SU-DHL-6 (cell line): Measurements from ENCODE around the gene FAM170B.

Experiments
- H2AFZ ChIP-seq: fragments of 200-600 bp; sonication (generic); 2 replicates; pipeline ENCODE4 v1.6.1; 2014; ENCODE audit warnings: low read depth, mild to moderate bottlenecking, moderate library complexity, mixed read lengths, antibody characterized with exemption, low read length; ENCODE audit not compliant: severe bottlenecking
- H3F3A ChIP-seq: fragments of 200-600 bp; shearing (Covaris generic); 2 replicates; pipeline ENCODE4 v1.6.0; 2016; ENCODE audit warnings: antibody characterized with exemption, mild to moderate bottlenecking; ENCODE audit not compliant: insufficient read depth
- H3K27ac ChIP-seq: fragments of 200-600 bp; sonication (generic); 2 replicates; pipeline ENCODE4 v1.5.1; 2016; ENCODE audit warnings: low read depth, mild to moderate bottlenecking, low read length, moderate library complexity, mixed read lengths
- H3K27me3 ChIP-seq: fragments of 200-600 bp; sonication (generic), shearing (Covaris generic); 2 replicates; pipeline ENCODE4 v1.6.0; 2014; ENCODE audit warnings: mild to moderate bottlenecking, low read length
- H3K36me3 ChIP-seq: fragments of 200-600 bp; sonication (generic); 2 replicates; pipeline ENCODE4 v1.6.1; 2014; ENCODE audit warnings: mild to moderate bottlenecking, low read length, mixed read lengths
- H3K4me2 ChIP-seq: fragments of 300-600, 200-600 bp; shearing (Covaris generic), sonication (generic); 2 replicates; pipeline ENCODE4 v1.6.0; 2014; ENCODE audit warnings: low read length, low read depth, mild to moderate bottlenecking; ENCODE audit not compliant: poor library complexity, severe bottlenecking
- H3K4me3 ChIP-seq: fragments of 200-600 bp; sonication (generic); 2 replicates; pipeline ENCODE4 v1.5.1; 2014; ENCODE audit warnings: antibody characterized with exemption, low read length, mild to moderate bottlenecking, mixed read lengths; ENCODE audit not compliant: insufficient read depth, poor library complexity, severe bottlenecking
- H3K79me2 ChIP-seq: fragments of 200-600 bp; sonication (generic); 2 replicates; pipeline ENCODE4 v1.6.1; 2014; ENCODE audit warnings: mild to moderate bottlenecking, low read length, moderate library complexity; ENCODE audit not compliant: insufficient read depth
- H3K9ac ChIP-seq: fragments of 200-600 bp; sonication (generic); 2 replicates; pipeline ENCODE4 v1.7.0; 2014; ENCODE audit warnings: mild to moderate bottlenecking, low read length
- H3K9me2 ChIP-seq: fragments of 200-600 bp; sonication (generic); replicated peaks from 2 replicates; pipeline ENCODE4 v1.6.1; 2014; ENCODE audit warnings: low read length; ENCODE audit not compliant: insufficient read depth
- H3K9me3 ChIP-seq: fragments of 200-600 bp; sonication (generic); 2 replicates; pipeline ENCODE4 v1.6.1; 2014; ENCODE audit warnings: low read length, mixed read lengths; ENCODE audit not compliant: insufficient read depth
- H4K20me1 ChIP-seq: fragments of 200-600 bp; sonication (generic); 2 replicates; pipeline ENCODE4 v1.6.1; 2014; ENCODE audit warnings: low read depth, mild to moderate bottlenecking, antibody characterized with exemption, low read length, moderate library complexity, mixed read lengths
- EZH2phosphoT487 ChIP-seq: fragments of 200-600 bp; sonication (generic), shearing (Covaris generic); conservative IDR thresholded peaks from 2 replicates; pipeline ENCODE4 v1.6.1; 2018; ENCODE audit warnings: mild to moderate bottlenecking, antibody characterized with exemption, low read length, moderate library complexity, mixed read lengths
- TF ChIP-seq, protein P1 (sequence below): fragments of 200-600 bp; sonication (generic); IDR thresholded peaks from one replicate; pipeline ENCODE4 v1.5.1; 2017; ENCODE audit warnings: antibody characterized with exemption, mild to moderate bottlenecking, low read length, moderate library complexity; ENCODE audit not compliant: insufficient read depth, poor library complexity, severe bottlenecking

The FAM170B gene

DNA sequence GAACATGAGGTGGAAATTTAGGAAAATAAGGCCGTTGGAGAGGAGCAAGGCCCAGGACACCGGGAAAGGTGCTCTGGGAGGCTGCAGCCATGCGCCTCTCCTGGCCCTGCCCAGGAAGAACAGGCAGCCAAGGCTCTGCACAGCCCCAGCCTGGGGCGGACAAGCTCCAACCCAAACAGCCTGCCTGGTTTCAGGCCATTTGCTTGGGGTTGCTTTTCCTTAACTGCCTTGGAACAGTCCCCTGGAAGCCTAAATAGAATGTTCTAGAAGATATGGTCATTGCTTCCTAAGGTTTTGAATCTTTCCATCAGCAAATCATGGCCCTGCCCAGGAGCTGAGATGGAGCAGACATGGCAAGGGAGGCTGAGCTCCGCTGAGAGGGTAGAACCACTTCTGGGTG lies 29.5 kb downstream of the FAM170B start:
- Histone ChIP-seq H3F3A (no peaks in the 10 kb centered on the region), H3K9me2 (no peaks in the 10 kb centered on the region), H3K4me2 (no peak overlapping the region), H3K27me3 (no peaks in the 10 kb centered on the region), H4K20me1 (no peaks in the 10 kb centered on the region), H3K9me3 (no peaks in the 10 kb centered on the region), H3K36me3 (no peaks in the 10 kb centered on the region), H3K27ac (no peak overlapping the region), H2AFZ (no peak overlapping the region), H3K4me3 (no peak overlapping the region), H3K9ac (no peak overlapping the region), H3K79me2 (no peaks in the 10 kb centered on the region)
- TF ChIP-seq, protein P1, sequence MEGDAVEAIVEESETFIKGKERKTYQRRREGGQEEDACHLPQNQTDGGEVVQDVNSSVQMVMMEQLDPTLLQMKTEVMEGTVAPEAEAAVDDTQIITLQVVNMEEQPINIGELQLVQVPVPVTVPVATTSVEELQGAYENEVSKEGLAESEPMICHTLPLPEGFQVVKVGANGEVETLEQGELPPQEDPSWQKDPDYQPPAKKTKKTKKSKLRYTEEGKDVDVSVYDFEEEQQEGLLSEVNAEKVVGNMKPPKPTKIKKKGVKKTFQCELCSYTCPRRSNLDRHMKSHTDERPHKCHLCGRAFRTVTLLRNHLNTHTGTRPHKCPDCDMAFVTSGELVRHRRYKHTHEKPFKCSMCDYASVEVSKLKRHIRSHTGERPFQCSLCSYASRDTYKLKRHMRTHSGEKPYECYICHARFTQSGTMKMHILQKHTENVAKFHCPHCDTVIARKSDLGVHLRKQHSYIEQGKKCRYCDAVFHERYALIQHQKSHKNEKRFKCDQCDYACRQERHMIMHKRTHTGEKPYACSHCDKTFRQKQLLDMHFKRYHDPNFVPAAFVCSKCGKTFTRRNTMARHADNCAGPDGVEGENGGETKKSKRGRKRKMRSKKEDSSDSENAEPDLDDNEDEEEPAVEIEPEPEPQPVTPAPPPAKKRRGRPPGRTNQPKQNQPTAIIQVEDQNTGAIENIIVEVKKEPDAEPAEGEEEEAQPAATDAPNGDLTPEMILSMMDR: no peak

DNA sequence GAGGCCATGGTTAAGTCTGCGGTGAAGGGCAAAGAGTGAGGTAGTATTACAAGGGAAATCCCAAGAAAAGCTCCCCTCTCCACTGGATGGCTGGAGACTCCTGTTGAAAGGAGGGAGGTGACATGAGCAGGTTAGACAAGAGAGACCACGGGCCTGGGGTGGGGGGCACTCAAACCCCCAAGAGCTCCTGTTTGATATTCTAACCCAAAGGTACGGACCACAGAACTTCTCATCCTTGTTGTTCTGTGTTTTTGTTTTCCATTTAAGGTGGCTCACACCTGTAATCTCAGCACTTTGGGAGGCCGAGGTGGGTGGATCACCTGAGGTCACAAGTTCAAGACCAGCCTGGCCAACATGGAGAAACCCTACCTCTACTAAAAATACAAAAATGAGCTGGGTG lies 30.1 kb downstream of the FAM170B start:
- H3K9me3 ChIP-seq: no peaks in the 10 kb centered on the region
- no peak overlapping the region for H3K4me3 ChIP-seq
- H3K36me3 ChIP-seq: no peaks in the 10 kb centered on the region
- H3K4me2 ChIP-seq: no peak overlapping the region
- no peak overlapping the region for H2AFZ ChIP-seq
- no peaks in the 10 kb centered on the region for H3F3A ChIP-seq
- TF ChIP-seq, protein P1: no peak
- no peak for TF ChIP-seq EZH2phosphoT487
- H3K9ac ChIP-seq: no peak overlapping the region
- no peak overlapping the region for H3K27ac ChIP-seq
- no peaks in the 10 kb centered on the region for H4K20me1 ChIP-seq
- no peaks in the 10 kb centered on the region for H3K27me3 ChIP-seq
- no peaks in the 10 kb centered on the region for H3K9me2 ChIP-seq
- H3K79me2 ChIP-seq: no peaks in the 10 kb centered on the region

DNA sequence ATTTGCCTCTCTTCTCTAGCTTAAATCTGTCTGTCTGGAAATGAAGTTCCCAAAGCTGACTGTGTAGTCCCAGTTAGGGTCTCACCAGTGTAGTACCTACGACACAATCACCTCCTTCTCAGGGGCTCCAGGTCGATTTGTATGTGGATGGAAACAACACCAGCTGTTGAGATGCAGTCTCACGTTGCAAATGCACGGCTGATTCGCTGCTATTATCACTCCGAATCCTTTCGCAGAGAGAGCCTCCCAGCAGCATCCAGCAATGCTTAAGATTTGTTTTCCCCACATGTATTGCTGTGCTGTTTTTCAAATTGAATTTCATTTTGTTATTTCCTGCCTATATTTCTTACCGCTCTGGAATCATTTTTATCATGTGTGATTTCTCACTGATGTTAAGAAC lies 34.8 kb downstream of the FAM170B start:
- Histone ChIP-seq H3F3A (no peaks in the 10 kb centered on the region), H3K79me2 (no peaks in the 10 kb centered on the region), H3K27me3 (no peaks in the 10 kb centered on the region), H3K4me3 (no peak overlapping the region), H3K27ac (no peak overlapping the region), H3K9me3 (no peaks in the 10 kb centered on the region), H3K4me2 (no peak overlapping the region), H3K36me3 (no peaks in the 10 kb centered on the region), H3K9ac (no peak overlapping the region), H2AFZ (no peak overlapping the region), H3K9me2 (no peaks in the 10 kb centered on the region), H4K20me1 (no peaks in the 10 kb centered on the region)
- no peak for TF ChIP-seq EZH2phosphoT487
- TF ChIP-seq, protein P1: no peak
